T1000 (cell line): ENCODE results near the gene MYH10.
A peak's percentile ranks its signal among the peaks of the same experiment; 100 is the strongest.

Experiments
- DNase-seq: peaks from one replicate; lab custom pipeline; 2025; ENCODE audit warnings: mixed read lengths; lab: John Stamatoyannopoulos, UW

Gene MYH10

DNA sequence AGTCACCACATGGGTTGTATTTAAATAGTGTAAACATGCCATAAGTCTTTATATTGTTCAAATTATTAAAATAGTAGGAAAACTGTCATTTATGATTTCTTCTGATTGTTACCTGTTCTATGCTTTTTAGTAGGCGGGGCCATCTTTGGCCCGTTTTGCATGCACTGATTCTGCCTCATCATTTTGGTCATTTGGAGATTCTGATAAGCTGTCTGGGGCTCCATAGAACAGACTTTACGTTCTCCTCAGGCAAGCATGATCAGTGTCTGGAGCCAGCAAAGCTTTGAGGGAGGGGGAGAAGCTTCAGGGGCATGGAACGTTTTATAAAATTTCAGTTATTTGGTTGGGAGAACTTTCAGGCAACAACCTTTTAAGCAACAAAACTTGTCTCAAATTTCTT is 186.0 kb downstream of the MYH10 start:
- no peak for DNase-seq

DNA sequence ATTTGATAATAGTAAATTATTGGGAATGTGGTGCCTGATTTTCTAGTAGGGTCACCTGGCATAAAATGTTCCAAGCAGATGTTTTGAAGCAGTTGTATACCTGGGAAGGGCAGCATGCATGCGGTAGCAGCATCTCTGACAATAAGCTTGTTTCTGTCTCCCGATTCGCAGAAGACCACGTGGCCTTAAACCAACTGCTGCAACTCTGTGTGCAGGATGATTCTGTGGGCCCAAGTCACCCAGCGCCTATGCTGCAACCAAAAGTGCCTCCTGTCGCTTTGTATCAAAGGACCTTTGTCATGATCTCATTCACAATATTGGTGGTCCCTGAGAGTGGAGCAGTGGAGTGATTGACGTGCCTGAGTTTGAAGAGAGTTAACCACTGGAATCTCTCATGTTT is 186.8 kb downstream of the MYH10 start:
- no peak for DNase-seq

DNA sequence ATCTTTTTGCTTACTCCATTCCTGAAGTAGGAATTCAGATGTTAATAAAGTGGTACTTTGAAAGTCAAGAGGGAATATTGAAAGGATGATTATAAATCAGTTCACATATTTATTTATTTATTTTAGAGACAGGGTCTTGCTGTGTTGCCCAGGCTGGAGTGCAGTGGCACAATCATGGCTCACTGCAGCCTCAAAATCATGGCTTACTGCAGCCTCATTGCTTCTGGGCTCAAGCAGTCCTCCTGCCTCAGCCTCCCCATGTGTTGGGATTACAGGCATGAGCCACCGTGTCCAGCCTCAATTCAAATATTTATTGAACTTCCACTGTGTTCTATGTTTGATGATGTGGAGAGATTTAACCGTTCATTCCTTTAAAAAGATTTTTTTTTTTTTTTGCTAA is 188.2 kb downstream of the MYH10 start:
- no peak for DNase-seq

DNA sequence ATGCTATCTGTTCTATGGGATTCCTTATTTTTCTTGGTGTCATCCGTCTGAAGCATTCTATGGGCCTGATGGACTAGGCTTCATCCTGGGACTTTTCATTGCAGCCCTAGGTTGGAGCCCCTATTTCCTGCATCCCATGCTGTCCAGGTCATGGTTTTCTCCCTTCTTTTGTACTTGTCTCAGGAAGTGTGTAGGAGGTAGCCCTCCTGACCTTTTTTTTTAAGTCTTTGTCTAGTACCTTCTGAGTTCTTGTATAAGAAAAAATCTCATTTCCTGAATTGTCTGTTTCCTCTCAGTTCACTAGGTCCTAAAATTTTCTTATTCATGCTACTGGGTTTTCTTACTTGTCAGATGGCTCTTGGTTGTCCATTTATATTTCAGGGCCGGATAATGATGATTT is 188.8 kb downstream of the MYH10 start:
- no peak for DNase-seq

DNA sequence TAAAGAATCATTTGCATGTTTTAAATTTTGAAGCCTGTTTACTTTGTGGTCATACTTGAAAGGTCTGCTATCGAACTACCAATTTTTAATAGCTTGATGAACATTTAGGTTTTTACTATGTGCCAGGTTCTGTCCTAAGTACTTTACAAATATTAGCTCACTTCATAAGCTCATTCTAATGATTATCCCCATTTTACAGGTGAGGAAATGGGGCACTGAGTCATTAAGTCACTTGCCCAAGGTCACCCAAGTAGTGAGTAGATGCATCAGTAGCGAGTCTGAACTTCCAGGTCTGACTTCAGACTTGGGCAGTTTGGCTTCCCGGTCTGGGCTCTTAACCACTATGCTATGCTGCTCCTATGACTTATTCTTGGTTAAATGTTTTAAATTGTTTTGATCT is 190.8 kb downstream of the MYH10 start:
- no peak for DNase-seq

DNA sequence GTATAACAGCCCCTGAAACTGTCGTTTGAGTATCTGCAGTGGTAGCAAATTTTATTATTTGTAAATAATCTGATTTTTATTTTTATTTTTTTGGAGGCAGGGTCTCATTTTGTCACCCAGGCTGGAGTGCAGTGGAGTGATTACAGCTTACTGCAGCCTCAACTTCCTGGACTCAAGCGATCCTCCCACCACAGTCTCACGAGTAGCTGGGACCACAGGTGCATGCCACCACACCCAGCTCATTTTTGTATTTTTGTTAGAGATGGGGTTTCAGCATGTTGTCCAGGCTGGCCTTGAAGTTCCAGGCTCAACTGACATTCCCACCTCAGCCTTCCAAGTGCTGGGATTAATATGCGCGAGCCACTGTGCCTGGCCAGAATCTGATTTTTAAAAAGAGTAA is 192.1 kb downstream of the MYH10 start:
- DNase-seq = no peak

DNA sequence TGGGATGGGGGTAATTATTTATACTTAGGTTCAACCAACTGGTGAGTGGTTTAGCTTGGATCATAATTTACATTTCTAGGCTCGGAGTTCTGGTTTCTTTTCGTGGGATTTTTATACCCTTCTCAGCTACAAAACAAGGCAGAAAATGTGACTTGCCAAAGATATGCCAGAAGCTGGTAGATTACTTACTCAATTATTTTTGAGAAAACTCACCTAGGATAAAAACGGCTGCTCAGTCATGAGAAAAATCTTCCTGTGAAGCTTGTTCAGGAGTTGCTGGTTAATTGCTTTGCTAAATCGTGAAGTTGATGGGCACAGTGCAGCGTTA is 193.7 kb downstream of the MYH10 start:
- no peak for DNase-seq

DNA sequence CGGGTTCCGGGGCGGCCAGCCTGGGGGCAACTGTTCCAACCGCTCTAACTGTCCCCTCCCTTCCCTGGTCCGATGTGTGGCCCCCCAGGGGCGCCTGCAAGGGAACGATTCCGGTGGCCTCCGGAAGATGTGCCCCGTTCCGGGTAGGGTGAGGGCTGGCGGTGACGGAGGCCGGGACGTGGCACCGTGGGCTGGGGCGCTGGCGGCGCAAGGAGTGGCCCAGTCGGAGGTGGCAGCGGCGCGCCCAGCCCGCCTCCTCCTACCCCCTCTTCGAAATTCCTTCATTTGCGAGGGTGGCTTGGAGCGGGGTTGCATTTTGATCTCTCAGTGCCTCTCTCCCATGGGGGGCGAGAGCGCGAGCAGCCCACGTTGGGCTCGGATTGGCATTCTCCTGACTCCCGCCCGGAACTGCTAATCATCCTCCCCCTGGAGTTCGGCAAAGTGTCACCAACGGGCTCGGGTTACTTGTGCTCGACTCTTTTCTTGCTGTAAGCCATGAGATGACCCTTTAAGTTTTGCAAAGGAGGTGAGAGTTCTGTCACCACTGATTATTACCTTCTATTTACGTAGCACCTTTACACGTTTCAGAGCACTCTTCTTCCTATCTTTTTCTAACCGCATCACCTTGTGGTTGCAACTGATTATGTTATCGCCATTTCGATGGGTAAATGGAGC is 194.2 kb downstream of the MYH10 start:
- peak; percentile 66 for DNase-seq

DNA sequence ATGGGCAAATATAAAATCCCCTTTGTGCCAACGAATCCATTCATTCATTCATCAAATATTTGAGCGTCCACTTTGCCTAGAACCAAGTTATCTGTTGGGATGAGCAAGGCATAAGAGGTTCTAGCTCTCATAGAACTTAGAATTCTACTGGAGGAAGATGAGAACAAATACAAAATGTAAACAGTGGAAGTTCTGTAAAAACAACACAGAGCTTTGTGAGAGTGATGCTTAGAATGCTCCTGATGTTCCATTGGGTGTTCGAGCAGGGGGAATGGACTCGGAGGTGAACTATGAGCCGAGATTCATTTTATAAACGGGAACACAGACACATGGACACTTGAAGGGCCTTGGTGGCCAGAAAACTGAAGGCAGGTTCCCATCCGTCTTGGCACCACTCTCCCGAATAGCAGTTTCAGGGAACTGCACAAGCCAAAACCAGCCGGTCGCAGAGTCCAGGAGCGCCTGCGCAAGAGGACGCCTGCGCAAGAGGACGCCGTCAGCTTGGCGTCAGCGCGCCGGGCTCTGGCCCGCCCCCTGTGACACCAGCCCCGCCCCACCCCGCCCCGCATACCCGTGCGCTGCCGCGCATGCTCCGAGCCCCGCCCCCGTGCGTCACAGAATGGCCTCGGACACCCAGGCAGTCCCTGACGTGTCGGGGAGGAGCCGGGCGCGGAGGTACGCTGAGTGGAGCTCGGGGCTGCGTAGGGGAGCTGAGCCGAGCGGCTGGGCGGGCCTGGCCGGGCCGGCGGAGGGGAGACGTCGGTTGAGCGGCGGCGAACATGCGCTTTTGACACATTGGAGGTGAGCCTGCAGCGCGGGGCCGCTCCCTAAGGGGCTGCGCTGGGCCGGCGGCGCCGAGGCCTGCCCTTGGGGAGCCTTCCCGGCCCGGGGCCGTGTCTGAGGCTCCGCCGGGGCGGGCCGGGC is 195.0 kb downstream of the MYH10 start, which contains the start of gene NDEL1:
Gene NDEL1 (plus strand): TSS at position 640 of the 924 bp plus-strand sequence. CDS start 8,388 bp downstream, outside the sequence.
- peak; percentile 98 for DNase-seq

DNA sequence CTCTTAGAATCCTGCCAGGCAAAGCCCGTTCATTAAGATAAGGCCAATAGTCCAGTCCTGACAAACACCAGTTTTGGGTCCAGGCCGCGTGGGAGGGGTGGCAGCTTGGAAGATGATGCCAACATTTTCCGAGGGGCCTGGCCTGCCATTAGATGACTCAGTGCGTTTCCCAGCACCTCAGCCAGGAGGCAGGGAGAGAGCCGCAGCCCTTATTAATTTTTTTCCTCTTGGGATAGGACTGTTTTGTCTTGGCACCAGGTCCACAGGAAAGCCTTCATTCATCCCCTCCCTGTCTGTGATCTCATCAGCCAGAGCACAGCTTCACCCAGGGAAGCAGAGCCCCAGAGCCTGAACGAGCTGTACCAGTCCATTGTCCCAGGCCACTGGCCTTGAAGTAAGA is 199.6 kb downstream of the MYH10 start:
- DNase-seq = peak; percentile 12

DNA sequence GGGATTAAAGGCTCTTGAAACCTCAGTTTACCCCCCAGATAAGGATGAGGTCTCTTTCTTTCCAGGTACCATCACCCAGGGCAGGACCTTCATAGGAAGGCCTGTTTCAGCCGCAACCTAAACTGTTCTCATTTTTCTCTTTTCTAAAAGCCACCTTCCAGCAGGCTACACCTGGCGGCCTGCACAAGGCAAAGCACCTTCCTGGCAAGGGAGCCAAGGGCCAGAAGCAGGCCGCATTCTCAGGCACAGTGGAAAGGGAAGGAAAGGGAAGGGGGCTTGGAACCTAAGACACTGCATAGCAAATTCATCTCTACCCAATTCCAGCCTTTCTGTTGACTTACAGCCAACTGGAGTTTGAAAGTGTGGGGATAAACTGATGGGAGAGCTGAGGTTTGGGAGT is 203.7 kb downstream of the MYH10 start:
- no peak for DNase-seq

DNA sequence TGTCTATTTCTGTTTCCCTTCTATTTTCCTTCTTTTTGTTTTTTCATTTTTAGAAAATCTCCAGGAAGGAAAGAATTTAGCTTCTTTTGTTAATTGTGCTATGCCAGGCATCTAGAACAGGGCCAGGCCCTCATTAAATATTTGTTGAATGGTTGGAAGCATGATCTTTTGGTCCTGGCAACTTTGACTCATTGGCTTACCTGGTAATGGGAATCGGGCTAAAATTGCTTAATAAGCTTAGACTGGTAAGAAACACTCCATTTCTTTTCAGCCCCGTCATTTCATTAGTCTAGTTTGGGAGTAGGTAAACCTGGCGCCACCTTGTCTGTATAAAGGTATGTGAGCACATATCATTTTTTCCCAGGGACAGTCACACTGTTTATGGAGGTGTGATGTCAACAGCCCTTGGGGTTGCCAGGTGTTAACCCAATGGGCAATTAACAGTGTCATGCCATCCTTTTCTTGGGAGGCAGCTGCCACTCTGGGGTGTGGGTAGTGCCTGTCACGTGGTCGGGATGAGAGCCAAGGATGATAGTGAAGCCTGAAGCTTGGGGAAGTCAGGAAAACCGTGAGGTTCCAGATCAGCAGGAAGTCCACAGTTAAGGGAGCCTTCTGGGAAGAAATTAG is 204.3 kb downstream of the MYH10 start:
- no peak for DNase-seq
